Measurements from ENCODE around the gene OBP2B.
"Not testable (repeated sequence)": the region's sequence is repeated elsewhere in the genome, so short reads cannot be mapped to it uniquely, and the experiment has no call there.

Gene OBP2B

GRCh38 chr9:133225171-133226011 is 16.3 kb upstream of the OBP2B start:
- Histone ChIP-seq H3K27ac (ENCODE audit: low read depth, low read length) (no peak overlapping the region), H3K27me3 (ENCODE audit: control insufficient read depth, insufficient read depth, low read length) (no peaks in the 10 kb centered on the region), H3K36me3 (ENCODE audit: control insufficient read depth, insufficient read depth, low read length) (no peaks in the 10 kb centered on the region), H3K4me1 (ENCODE audit: control insufficient read depth, insufficient read depth, low read length) (no peaks in the 10 kb centered on the region), H3K4me3 (ENCODE audit: low read length) (no peak overlapping the region), H3K9ac (ENCODE audit: low read length) (no peak overlapping the region)

DNA sequence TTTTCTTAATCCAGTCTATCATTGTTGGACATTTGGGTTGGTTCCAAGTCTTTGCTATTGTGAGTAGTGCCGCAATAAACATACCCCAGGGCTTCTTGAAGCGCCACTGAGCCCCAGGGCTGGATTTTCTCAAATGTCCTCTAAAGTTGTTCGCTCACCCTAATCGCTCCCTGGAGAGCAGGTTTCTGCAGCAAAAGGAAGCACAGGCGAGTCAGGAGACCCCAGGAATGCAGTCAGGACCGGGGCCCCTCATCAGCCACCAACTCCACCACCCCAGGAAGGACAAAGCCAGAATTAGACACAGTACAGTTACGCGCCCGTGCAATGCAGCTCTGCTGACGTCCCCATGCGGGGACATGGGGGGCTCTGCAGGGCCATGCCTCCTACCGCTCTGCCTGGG is 15.7 kb upstream of the OBP2B start:
- Histone ChIP-seq H3K4me3 (ENCODE audit: low read length) (no peak overlapping the region), H3K4me1 (ENCODE audit: control insufficient read depth, insufficient read depth, low read length) (no peaks in the 10 kb centered on the region), H3K36me3 (ENCODE audit: control insufficient read depth, insufficient read depth, low read length) (no peaks in the 10 kb centered on the region), H3K27ac (ENCODE audit: low read depth, low read length) (no peak overlapping the region), H3K9ac (ENCODE audit: low read length) (no peak overlapping the region), H3K27me3 (ENCODE audit: control insufficient read depth, insufficient read depth, low read length) (no peaks in the 10 kb centered on the region)

- not testable (repeated sequence) for H3K27ac ChIP-seq (ENCODE audit: low read depth, low read length); H3K9ac ChIP-seq (ENCODE audit: low read length); H3K36me3 ChIP-seq (ENCODE audit: control insufficient read depth, insufficient read depth, low read length); H3K27me3 ChIP-seq (ENCODE audit: control insufficient read depth, insufficient read depth, low read length); H3K4me1 ChIP-seq (ENCODE audit: control insufficient read depth, insufficient read depth, low read length); H3K4me3 ChIP-seq (ENCODE audit: low read length)
Observed at GRCh38 chr9:133223159-133223756, 14.2 kb upstream of the OBP2B start.

DNA sequence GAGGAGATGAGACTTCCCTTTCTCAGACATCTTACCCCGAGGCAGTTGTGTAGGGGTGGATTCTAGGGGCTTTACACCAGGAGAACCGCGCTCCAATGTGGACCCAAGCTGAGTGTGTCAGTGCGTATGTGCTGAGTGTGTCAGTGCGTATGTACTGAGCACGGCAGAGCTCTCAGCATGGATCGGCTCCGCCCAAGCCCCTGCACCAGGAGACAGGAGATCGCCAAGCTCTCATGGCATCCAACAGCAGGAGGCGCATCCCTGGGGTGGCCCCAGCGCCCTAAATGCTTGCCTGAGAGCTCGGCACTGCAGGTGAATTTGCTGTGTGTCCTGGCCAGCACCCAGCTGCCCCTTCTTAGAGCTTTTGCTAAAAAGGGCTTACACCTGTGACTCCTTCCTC is 12.9 kb upstream of the OBP2B start:
- H3K36me3 ChIP-seq (ENCODE audit: control insufficient read depth, insufficient read depth, low read length); H3K4me3 ChIP-seq (ENCODE audit: low read length); H3K4me1 ChIP-seq (ENCODE audit: control insufficient read depth, insufficient read depth, low read length); H3K9ac ChIP-seq (ENCODE audit: low read length); H3K27me3 ChIP-seq (ENCODE audit: control insufficient read depth, insufficient read depth, low read length); H3K27ac ChIP-seq (ENCODE audit: low read depth, low read length): not testable (repeated sequence)

GRCh38 chr9:133221177-133221809 is 12.2 kb upstream of the OBP2B start:
- H3K9ac ChIP-seq (ENCODE audit: low read length): no peak overlapping the region
- no peaks in the 10 kb centered on the region for H3K27me3 ChIP-seq (ENCODE audit: control insufficient read depth, insufficient read depth, low read length)
- H3K4me1 ChIP-seq (ENCODE audit: control insufficient read depth, insufficient read depth, low read length): no peaks in the 10 kb centered on the region
- no peaks in the 10 kb centered on the region for H3K36me3 ChIP-seq (ENCODE audit: control insufficient read depth, insufficient read depth, low read length)
- no peak overlapping the region for H3K4me3 ChIP-seq (ENCODE audit: low read length)
- H3K27ac ChIP-seq (ENCODE audit: low read depth, low read length): no peak overlapping the region

DNA sequence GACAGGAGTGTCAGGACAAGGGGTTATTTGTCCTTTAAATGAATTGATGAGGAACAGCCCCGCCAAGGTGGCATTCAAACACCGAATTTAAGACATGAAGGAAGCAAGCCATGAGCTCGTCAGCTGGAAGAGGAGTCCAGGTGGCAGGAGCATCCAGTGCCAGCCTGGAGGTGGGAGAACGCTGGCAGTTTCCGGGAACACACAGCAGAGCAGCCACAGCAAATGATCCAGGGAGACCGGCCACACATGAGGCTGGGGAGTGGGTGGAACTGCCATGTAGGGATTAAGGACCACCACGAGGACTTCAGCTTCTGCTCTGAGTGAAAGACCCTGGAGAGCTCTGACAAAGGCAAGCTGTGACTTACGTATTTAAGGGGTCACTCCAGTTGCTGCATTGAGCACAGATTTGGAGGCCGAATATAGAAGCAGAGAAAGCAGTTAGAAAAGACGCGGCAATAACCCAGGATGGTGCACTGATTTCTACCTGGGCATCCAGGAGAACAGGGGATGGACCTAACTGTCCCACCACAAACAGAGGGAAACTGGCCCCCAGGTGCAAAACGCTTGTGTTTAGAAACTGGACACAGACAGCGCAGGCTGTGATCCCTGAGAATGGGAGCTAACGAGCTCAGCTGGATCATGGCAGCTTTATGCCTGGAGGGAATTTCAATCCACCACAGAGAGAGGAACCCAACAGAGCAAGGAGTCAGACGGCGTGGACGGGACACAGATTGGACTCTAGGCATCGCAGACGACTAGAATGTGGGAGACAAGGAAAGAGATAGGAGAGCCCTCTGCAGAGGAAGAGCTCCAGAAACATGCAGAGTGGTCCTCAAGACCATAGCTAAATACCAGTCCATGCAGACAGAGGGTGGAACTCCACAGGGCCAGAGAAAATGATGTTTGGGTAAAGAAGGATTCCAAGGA is 9.3 kb upstream of the OBP2B start:
- not testable (repeated sequence) for H3K36me3 ChIP-seq (ENCODE audit: control insufficient read depth, insufficient read depth, low read length); H3K27me3 ChIP-seq (ENCODE audit: control insufficient read depth, insufficient read depth, low read length); H3K4me3 ChIP-seq (ENCODE audit: low read length); H3K4me1 ChIP-seq (ENCODE audit: control insufficient read depth, insufficient read depth, low read length); H3K27ac ChIP-seq (ENCODE audit: low read depth, low read length); H3K9ac ChIP-seq (ENCODE audit: low read length)

DNA sequence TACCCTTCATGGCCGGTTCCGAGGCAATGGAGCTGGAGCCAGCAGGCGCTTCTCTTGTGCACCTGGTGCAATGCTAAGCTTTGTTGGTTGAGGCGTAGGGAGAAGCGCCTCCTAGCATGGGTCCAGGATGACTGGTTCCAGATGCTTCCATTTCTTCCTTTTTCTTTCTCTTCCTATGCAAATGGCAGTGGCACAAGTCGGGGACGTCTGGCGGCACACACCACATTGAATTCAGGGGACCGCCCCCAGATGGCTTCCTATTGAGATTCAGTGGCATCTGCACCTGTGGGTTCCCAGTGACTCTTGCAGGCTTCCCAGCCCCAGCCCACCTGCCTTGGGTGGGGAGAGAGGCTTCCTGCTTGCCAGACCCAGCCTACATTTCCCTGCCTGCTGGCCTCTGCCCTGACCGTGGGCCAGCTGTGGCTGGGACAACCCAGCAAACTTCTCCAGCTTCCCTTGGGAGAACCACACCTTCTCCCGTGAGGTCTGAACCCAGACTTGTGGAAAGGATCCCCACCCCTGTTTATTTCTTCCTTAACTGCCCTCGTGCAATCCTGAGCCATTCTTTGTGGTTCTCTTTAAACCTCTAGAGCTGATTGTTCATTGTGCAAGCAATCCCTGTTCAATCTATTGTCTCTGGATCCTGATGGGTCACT is 8.4 kb upstream of the OBP2B start:
- not testable (repeated sequence) for H3K36me3 ChIP-seq (ENCODE audit: control insufficient read depth, insufficient read depth, low read length); H3K4me3 ChIP-seq (ENCODE audit: low read length); H3K27me3 ChIP-seq (ENCODE audit: control insufficient read depth, insufficient read depth, low read length); H3K27ac ChIP-seq (ENCODE audit: low read depth, low read length); H3K4me1 ChIP-seq (ENCODE audit: control insufficient read depth, insufficient read depth, low read length); H3K9ac ChIP-seq (ENCODE audit: low read length)

GRCh38 chr9:133214276-133214675 is 5.2 kb upstream of the OBP2B start:
- not testable (repeated sequence) for H3K4me1 ChIP-seq (ENCODE audit: control insufficient read depth, insufficient read depth, low read length); H3K9ac ChIP-seq (ENCODE audit: low read length); H3K27me3 ChIP-seq (ENCODE audit: control insufficient read depth, insufficient read depth, low read length); H3K36me3 ChIP-seq (ENCODE audit: control insufficient read depth, insufficient read depth, low read length); H3K4me3 ChIP-seq (ENCODE audit: low read length); H3K27ac ChIP-seq (ENCODE audit: low read depth, low read length)

GRCh38 chr9:133210609-133211008 is 1.6 kb upstream of the OBP2B start:
- no peak overlapping the region for H3K27ac ChIP-seq (ENCODE audit: low read depth, low read length)
- H3K36me3 ChIP-seq (ENCODE audit: control insufficient read depth, insufficient read depth, low read length): no peaks in the 10 kb centered on the region
- no peak overlapping the region for H3K4me3 ChIP-seq (ENCODE audit: low read length)
- no peaks in the 10 kb centered on the region for H3K4me1 ChIP-seq (ENCODE audit: control insufficient read depth, insufficient read depth, low read length)
- peaks cover 5% of the 10 kb centered on the region for H3K27me3 ChIP-seq (ENCODE audit: control insufficient read depth, insufficient read depth, low read length)
- H3K9ac ChIP-seq (ENCODE audit: low read length): no peak overlapping the region

DNA sequence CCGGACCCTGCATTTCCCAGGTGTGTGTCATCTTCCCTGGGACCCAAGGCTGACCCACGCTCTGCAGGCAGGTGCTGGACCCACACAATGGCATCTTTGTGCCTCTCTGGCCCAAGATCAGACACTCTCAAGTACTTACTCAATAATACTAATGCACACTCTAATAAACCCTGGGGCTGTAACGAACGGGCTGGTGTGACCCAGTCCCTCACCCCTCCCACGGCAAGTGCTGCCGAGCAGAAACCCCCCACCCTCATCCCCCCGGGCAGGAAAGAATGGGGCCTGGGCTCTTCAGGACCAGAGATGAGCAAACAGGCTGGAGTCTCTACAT is 1.1 kb upstream of the OBP2B start:
- H3K4me3 ChIP-seq (ENCODE audit: low read length): no peak overlapping the region
- H3K27me3 ChIP-seq (ENCODE audit: control insufficient read depth, insufficient read depth, low read length): peaks cover 5% of the 10 kb centered on the region
- no peak overlapping the region for H3K9ac ChIP-seq (ENCODE audit: low read length)
- H3K36me3 ChIP-seq (ENCODE audit: control insufficient read depth, insufficient read depth, low read length): no peaks in the 10 kb centered on the region
- H3K27ac ChIP-seq (ENCODE audit: low read depth, low read length): no peak overlapping the region
- H3K4me1 ChIP-seq (ENCODE audit: control insufficient read depth, insufficient read depth, low read length): no peaks in the 10 kb centered on the region

- H3K4me1 ChIP-seq (ENCODE audit: control insufficient read depth, insufficient read depth, low read length); H3K4me3 ChIP-seq (ENCODE audit: low read length); H3K36me3 ChIP-seq (ENCODE audit: control insufficient read depth, insufficient read depth, low read length); H3K27me3 ChIP-seq (ENCODE audit: control insufficient read depth, insufficient read depth, low read length); H3K27ac ChIP-seq (ENCODE audit: low read depth, low read length); H3K9ac ChIP-seq (ENCODE audit: low read length): not testable (repeated sequence)
Observed at GRCh38 chr9:133209327-133210201, 514 bp upstream of the OBP2B start.
